ELR (cell line): Measurements from ENCODE around the gene SULT1E1.
A peak's percentile ranks its signal among the peaks of the same experiment; 100 is the strongest.

ENCODE experiments used
- DNase-seq: peaks from one replicate; pipeline ENCODE4 v3.0.0-alpha.2; 2015; ENCODE audit warnings: low read depth

SULT1E1 gene

GRCh38 chr4:69860052-69860451, at the start of gene SULT1E1:
Gene SULT1E1, minus strand, starts transcription at chr4:69860145. Its CDS starts 2,501 bp downstream, at chr4:69857644.
- no peak for DNase-seq

GRCh38 chr4:69909195-69909594, 49.2 kb upstream of the SULT1E1 start:
- no peak for DNase-seq

GRCh38 chr4:69907151-69907550, 47.2 kb upstream of the SULT1E1 start:
- DNase-seq, result peak; percentile 16

GRCh38 chr4:69896530-69897116, 36.7 kb upstream of the SULT1E1 start:
- peak; percentile 12 for DNase-seq

GRCh38 chr4:69894721-69895120, 34.8 kb upstream of the SULT1E1 start:
- no peak for DNase-seq

GRCh38 chr4:69894186-69894585, 34.2 kb upstream of the SULT1E1 start:
- DNase-seq, result no peak

- DNase-seq, result peak; percentile 1
These were observed 28.4 kb upstream of the SULT1E1 start for GRCh38 chr4:69888336-69888735.

- DNase-seq, result no peak
These were observed 22.2 kb upstream of the SULT1E1 start for GRCh38 chr4:69882150-69882549.

GRCh38 chr4:69881173-69881773, 21.3 kb upstream of the SULT1E1 start:
- DNase-seq, result peak; percentile 30

- no peak for DNase-seq
These were observed 18.3 kb upstream of the SULT1E1 start for GRCh38 chr4:69878250-69878649.

GRCh38 chr4:69877453-69877852, 17.5 kb upstream of the SULT1E1 start:
- no peak for DNase-seq

- no peak for DNase-seq
These were observed 16.1 kb upstream of the SULT1E1 start for GRCh38 chr4:69876071-69876470.

- no peak for DNase-seq
These were observed 15.6 kb upstream of the SULT1E1 start for GRCh38 chr4:69875576-69875975.

- no peak for DNase-seq
These were observed 14.6 kb upstream of the SULT1E1 start for GRCh38 chr4:69874507-69874906.

GRCh38 chr4:69861756-69862155, 1.8 kb upstream of the SULT1E1 start:
- no peak for DNase-seq

GRCh38 chr4:69860521-69861298, 765 bp upstream of the SULT1E1 start:
- no peak for DNase-seq

GRCh38 chr4:69859140-69859685, 732 bp downstream of the SULT1E1 start:
- DNase-seq, result no peak

- DNase-seq, result no peak
These were observed 1.3 kb downstream of the SULT1E1 start for GRCh38 chr4:69858690-69859089.

- DNase-seq, result no peak
These were observed 4.1 kb downstream of the SULT1E1 start for GRCh38 chr4:69855822-69856221.

GRCh38 chr4:69849969-69850368, 10.0 kb downstream of the SULT1E1 start:
- DNase-seq, result no peak

GRCh38 chr4:69849297-69849696, 10.6 kb downstream of the SULT1E1 start:
- no peak for DNase-seq

- DNase-seq, result no peak
These were observed 11.9 kb downstream of the SULT1E1 start for GRCh38 chr4:69848028-69848427.

GRCh38 chr4:69843932-69844331, 16.0 kb downstream of the SULT1E1 start:
- no peak for DNase-seq
